ENCODE measurements around the gene FBLN5. TPM values are rescaled to one million over a fixed set of nuclear protein-coding genes. Genes with fewer than 3 reads are reported as not detected.

FBLN5 gene
- polyA plus RNA-seq, 4 donors: 134 to 196 (median 165) TPM

- no peak for DNase-seq (ENCODE audit: low read depth in 4 of 4, low spot score in 3 of 4)
Measured at GRCh38 chr14:91946622-91947474, 646 bp downstream of the FBLN5 start.

- DNase-seq (ENCODE audit: low read depth in 4 of 4, low spot score in 3 of 4): no peak
Measured at GRCh38 chr14:91945751-91946621, 1.5 kb downstream of the FBLN5 start.

GRCh38 chr14:91942946-91943345, 4.5 kb downstream of the FBLN5 start:
- DNase-seq (ENCODE audit: low read depth in 4 of 4, low spot score in 3 of 4): no peak

GRCh38 chr14:91942128-91942527, 5.4 kb downstream of the FBLN5 start:
- no peak for DNase-seq (ENCODE audit: low read depth in 4 of 4, low spot score in 3 of 4)

GRCh38 chr14:91940209-91940608, 7.3 kb downstream of the FBLN5 start:
- no peak for DNase-seq (ENCODE audit: low read depth in 4 of 4, low spot score in 3 of 4)

GRCh38 chr14:91935586-91935985, 11.9 kb downstream of the FBLN5 start:
- no peak for DNase-seq (ENCODE audit: low read depth in 4 of 4, low spot score in 3 of 4)

GRCh38 chr14:91934554-91935285, 12.8 kb downstream of the FBLN5 start:
- no peak for DNase-seq (ENCODE audit: low read depth in 4 of 4, low spot score in 3 of 4)

GRCh38 chr14:91931478-91932088, 15.9 kb downstream of the FBLN5 start:
- no peak for DNase-seq (ENCODE audit: low read depth in 4 of 4, low spot score in 3 of 4)

- no peak for DNase-seq (ENCODE audit: low read depth in 4 of 4, low spot score in 3 of 4)
Measured at GRCh38 chr14:91929700-91930099, 17.8 kb downstream of the FBLN5 start.

- no peak for DNase-seq (ENCODE audit: low read depth in 4 of 4, low spot score in 3 of 4)
Measured at GRCh38 chr14:91927800-91928199, 19.7 kb downstream of the FBLN5 start.

GRCh38 chr14:91927191-91927590, 20.3 kb downstream of the FBLN5 start:
- DNase-seq (ENCODE audit: low read depth in 4 of 4, low spot score in 3 of 4): no peak

- no peak for DNase-seq (ENCODE audit: low read depth in 4 of 4, low spot score in 3 of 4)
Measured at GRCh38 chr14:91926131-91926890, 21.2 kb downstream of the FBLN5 start.

GRCh38 chr14:91925727-91926121, 21.8 kb downstream of the FBLN5 start:
- DNase-seq (ENCODE audit: low read depth in 4 of 4, low spot score in 3 of 4): no peak

GRCh38 chr14:91925001-91925726, 22.3 kb downstream of the FBLN5 start:
- peak in 1 of 4 donors; percentile 56 for DNase-seq (ENCODE audit: low read depth in 4 of 4, low spot score in 3 of 4)

- no peak for DNase-seq (ENCODE audit: low read depth in 4 of 4, low spot score in 3 of 4)
Measured at GRCh38 chr14:91920526-91920925, 27.0 kb downstream of the FBLN5 start.

- no peak for DNase-seq (ENCODE audit: low read depth in 4 of 4, low spot score in 3 of 4)
Measured at GRCh38 chr14:91919814-91920213, 27.7 kb downstream of the FBLN5 start.

GRCh38 chr14:91918186-91918883, 29.2 kb downstream of the FBLN5 start:
- peak in 3 of 4 donors; percentile 21 to 38 (median 35) for DNase-seq (ENCODE audit: low read depth in 4 of 4, low spot score in 3 of 4)

GRCh38 chr14:91912035-91912434, 35.5 kb downstream of the FBLN5 start:
- no peak for DNase-seq (ENCODE audit: low read depth in 4 of 4, low spot score in 3 of 4)
